ENCODE data around the gene CDC42BPB. TPM values are rescaled to one million over a fixed set of nuclear protein-coding genes. Genes with fewer than 3 reads are reported as not detected.

The CDC42BPB gene
- polyA plus RNA-seq, 1 of the 3 experiments (the other 2 are of a cell fraction): 61.6 TPM

DNA sequence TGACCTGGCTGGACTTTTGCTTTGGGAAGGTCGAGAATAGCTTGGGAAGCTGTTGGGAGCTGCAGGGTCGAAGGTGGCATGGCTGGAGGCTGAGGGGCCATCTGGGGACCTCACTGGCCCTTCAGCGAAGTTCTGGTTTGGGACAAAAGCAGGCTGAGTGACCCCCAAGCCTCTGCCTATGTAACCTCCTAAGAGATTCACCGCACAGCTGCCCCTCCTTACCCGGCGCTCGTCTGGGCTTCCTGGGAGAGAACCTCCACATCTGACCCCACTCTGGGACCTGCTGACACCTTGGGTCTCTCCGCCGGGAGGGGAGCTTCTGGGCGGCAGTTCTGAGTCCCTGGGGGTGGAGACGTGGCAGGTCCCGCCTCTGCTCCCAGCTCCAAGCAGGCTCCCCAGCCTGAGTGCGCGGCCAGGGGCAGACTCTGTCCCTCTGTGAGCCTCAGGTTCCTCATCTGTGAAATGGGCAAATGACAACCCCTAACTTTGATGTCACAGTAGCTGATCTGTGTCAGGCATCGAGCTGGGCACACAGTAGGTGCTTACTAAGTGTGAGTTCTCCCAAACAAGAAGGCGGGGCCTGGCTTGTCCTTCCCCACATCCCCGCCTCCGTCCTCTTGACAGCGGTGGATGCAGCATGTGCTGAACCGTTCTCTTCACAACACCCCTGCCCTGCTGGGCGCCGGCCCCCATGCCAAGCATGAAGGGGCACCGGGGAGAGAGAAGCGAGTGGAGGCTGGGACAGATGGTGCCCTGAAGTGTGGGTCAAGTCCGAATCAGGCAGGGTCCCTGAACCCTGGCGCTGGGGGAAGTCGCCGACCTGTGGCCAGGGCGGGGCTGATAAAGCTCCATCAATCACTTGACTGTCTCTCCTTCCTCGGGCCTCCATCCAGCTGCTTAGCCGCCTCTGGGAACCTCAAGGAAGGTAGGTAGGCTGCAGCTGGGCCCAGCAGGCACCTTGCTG, 40.9 kb upstream of the CDC42BPB start:
- Histone ChIP-seq H3K4me3 (ENCODE audit: low read depth in 2 of 2, low read length in 1 of 2) (no peak overlapping the region), H2AFZ (ENCODE audit: low read depth) (no peak overlapping the region), H3K36me3 (replicated peaks in 1 of 2; ENCODE audit: control insufficient read depth in 1 of 2, insufficient read depth in 2 of 2, low read length in 1 of 2) (no peaks in the 10 kb centered on the region), H3K27me3 (ENCODE audit: insufficient read depth) (peaks cover 10% of the 10 kb centered on the region), H3F3A (replicated peaks; ENCODE audit: insufficient read depth) (peaks cover 4% of the 10 kb centered on the region), H4K20me1 (ENCODE audit: insufficient read depth) (no peaks in the 10 kb centered on the region), H3K9me2 (no peaks in the 10 kb centered on the region), H3K9me3 (no peaks in the 10 kb centered on the region), H3K9ac (no peak overlapping the region), H3K4me2 (no peak overlapping the region), H3K27ac (ENCODE audit: low read depth in 2 of 2, low read length in 1 of 2) (no peak overlapping the region), H3K79me2 (ENCODE audit: insufficient read depth) (no peaks in the 10 kb centered on the region), H3K4me1 (ENCODE audit: control insufficient read depth in 1 of 2, insufficient read depth in 2 of 2, low read depth in 1 of 2, low read length in 1 of 2) (no peaks in the 10 kb centered on the region; a peak in 1 of 4 replicates)
- ChIA-PET POLR2A (no interaction called here), CTCF (interaction anchor here (0.7 to 2.4 kb wide), 5 partner anchors 9 to 194 kb away, joined by 3 to 12 read pairs (median 3); no protein-coding TSS in a partner anchor)
- no peak for DNase-seq
- no peak for TF ChIP-seq POLR2AphosphoS5 (IDR thresholded peaks at IDR 0.05; ENCODE audit: low read depth, low read length)
- TF ChIP-seq, protein P1, sequence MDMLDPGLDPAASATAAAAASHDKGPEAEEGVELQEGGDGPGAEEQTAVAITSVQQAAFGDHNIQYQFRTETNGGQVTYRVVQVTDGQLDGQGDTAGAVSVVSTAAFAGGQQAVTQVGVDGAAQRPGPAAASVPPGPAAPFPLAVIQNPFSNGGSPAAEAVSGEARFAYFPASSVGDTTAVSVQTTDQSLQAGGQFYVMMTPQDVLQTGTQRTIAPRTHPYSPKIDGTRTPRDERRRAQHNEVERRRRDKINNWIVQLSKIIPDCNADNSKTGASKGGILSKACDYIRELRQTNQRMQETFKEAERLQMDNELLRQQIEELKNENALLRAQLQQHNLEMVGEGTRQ (IDR thresholded peaks at IDR 0.05; ENCODE audit: borderline replicate concordance, low read depth, low read length): no peak
- no peak for TF ChIP-seq RFX5 (IDR thresholded peaks at IDR 0.05; ENCODE audit: low read length)
- no peak for TF ChIP-seq SIN3A (IDR thresholded peaks at IDR 0.05; ENCODE audit: borderline replicate concordance, low read depth, low read length)
- no peak for TF ChIP-seq EZH2phosphoT487 (IDR thresholded peaks at IDR 0.05; ENCODE audit: borderline replicate concordance, low read depth)
- TF ChIP-seq, protein P2, sequence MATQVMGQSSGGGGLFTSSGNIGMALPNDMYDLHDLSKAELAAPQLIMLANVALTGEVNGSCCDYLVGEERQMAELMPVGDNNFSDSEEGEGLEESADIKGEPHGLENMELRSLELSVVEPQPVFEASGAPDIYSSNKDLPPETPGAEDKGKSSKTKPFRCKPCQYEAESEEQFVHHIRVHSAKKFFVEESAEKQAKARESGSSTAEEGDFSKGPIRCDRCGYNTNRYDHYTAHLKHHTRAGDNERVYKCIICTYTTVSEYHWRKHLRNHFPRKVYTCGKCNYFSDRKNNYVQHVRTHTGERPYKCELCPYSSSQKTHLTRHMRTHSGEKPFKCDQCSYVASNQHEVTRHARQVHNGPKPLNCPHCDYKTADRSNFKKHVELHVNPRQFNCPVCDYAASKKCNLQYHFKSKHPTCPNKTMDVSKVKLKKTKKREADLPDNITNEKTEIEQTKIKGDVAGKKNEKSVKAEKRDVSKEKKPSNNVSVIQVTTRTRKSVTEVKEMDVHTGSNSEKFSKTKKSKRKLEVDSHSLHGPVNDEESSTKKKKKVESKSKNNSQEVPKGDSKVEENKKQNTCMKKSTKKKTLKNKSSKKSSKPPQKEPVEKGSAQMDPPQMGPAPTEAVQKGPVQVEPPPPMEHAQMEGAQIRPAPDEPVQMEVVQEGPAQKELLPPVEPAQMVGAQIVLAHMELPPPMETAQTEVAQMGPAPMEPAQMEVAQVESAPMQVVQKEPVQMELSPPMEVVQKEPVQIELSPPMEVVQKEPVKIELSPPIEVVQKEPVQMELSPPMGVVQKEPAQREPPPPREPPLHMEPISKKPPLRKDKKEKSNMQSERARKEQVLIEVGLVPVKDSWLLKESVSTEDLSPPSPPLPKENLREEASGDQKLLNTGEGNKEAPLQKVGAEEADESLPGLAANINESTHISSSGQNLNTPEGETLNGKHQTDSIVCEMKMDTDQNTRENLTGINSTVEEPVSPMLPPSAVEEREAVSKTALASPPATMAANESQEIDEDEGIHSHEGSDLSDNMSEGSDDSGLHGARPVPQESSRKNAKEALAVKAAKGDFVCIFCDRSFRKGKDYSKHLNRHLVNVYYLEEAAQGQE (IDR thresholded peaks at IDR 0.05; ENCODE audit: low read depth, low read length): no peak
- TF ChIP-seq, protein P3, sequence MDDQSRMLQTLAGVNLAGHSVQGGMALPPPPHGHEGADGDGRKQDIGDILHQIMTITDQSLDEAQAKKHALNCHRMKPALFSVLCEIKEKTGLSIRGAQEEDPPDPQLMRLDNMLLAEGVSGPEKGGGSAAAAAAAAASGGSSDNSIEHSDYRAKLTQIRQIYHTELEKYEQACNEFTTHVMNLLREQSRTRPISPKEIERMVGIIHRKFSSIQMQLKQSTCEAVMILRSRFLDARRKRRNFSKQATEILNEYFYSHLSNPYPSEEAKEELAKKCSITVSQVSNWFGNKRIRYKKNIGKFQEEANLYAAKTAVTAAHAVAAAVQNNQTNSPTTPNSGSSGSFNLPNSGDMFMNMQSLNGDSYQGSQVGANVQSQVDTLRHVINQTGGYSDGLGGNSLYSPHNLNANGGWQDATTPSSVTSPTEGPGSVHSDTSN (IDR thresholded peaks at IDR 0.05): no peak
- no peak for TF ChIP-seq GABPA (IDR thresholded peaks at IDR 0.05; ENCODE audit: low read depth)
- TF ChIP-seq EP300 (IDR thresholded peaks at IDR 0.05; ENCODE audit: borderline replicate concordance in 1 of 2, low read depth in 1 of 2, low read length in 1 of 2): no peak
- no peak for TF ChIP-seq TCF12 (IDR thresholded peaks at IDR 0.05)
- no peak for TF ChIP-seq MEF2A (IDR thresholded peaks at IDR 0.05; ENCODE audit: borderline replicate concordance, low read depth)
- TF ChIP-seq NFIC (IDR thresholded peaks at IDR 0.05; ENCODE audit: borderline replicate concordance): no peak
- TF ChIP-seq RCOR1 (IDR thresholded peaks at IDR 0.05; ENCODE audit: low read length): no peak
- TF ChIP-seq, protein P4, sequence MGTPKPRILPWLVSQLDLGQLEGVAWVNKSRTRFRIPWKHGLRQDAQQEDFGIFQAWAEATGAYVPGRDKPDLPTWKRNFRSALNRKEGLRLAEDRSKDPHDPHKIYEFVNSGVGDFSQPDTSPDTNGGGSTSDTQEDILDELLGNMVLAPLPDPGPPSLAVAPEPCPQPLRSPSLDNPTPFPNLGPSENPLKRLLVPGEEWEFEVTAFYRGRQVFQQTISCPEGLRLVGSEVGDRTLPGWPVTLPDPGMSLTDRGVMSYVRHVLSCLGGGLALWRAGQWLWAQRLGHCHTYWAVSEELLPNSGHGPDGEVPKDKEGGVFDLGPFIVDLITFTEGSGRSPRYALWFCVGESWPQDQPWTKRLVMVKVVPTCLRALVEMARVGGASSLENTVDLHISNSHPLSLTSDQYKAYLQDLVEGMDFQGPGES (IDR thresholded peaks at IDR 0.05; ENCODE audit: low read depth, low read length): no peak
- TF ChIP-seq NRF1 (IDR thresholded peaks at IDR 0.05; ENCODE audit: low read depth, low read length): no peak
- no peak for TF ChIP-seq FOXM1 (IDR thresholded peaks at IDR 0.05; ENCODE audit: low read depth)
- TF ChIP-seq SMC3 (IDR thresholded peaks at IDR 0.05; ENCODE audit: low read depth, low read length): no peak
- no peak for TF ChIP-seq YY1 (IDR thresholded peaks at IDR 0.05; ENCODE audit: low read depth)
- WGBS (ENCODE audit: low lambda C conversion rate): 78% methylated on average over 17 of the region's 31 CpGs
